ENCODE data around the gene FCN1. TPM values are rescaled to one million over a fixed set of nuclear protein-coding genes. Genes with fewer than 3 reads are reported as not detected.
"Not testable (repeated sequence)": the region's sequence is repeated elsewhere in the genome, so short reads cannot be mapped to it uniquely, and the experiment has no call there.

FCN1 gene
- total RNA-seq, 2 donors from 2014 or later, result 0.63 to 2.1 TPM

GRCh38 chr9:134863306-134863902 is 54.3 kb downstream of the FCN1 start:
- TF ChIP-seq, protein P1, sequence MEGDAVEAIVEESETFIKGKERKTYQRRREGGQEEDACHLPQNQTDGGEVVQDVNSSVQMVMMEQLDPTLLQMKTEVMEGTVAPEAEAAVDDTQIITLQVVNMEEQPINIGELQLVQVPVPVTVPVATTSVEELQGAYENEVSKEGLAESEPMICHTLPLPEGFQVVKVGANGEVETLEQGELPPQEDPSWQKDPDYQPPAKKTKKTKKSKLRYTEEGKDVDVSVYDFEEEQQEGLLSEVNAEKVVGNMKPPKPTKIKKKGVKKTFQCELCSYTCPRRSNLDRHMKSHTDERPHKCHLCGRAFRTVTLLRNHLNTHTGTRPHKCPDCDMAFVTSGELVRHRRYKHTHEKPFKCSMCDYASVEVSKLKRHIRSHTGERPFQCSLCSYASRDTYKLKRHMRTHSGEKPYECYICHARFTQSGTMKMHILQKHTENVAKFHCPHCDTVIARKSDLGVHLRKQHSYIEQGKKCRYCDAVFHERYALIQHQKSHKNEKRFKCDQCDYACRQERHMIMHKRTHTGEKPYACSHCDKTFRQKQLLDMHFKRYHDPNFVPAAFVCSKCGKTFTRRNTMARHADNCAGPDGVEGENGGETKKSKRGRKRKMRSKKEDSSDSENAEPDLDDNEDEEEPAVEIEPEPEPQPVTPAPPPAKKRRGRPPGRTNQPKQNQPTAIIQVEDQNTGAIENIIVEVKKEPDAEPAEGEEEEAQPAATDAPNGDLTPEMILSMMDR (IDR thresholded peaks at IDR 0.05), result no peak
- H3K36me3 ChIP-seq, result no peaks in the 10 kb centered on the region
- peaks cover 0 to 13% of the 10 kb centered on the region in 2 donors for H3K4me1 ChIP-seq
- no peak overlapping the region for H3K4me3 ChIP-seq
- H3K27ac ChIP-seq, result no peak overlapping the region
- no peaks in the 10 kb centered on the region for H3K27me3 ChIP-seq
- H3K9me3 ChIP-seq, result no peaks in the 10 kb centered on the region
- DNase-seq (ENCODE audit: low spot score), result no peak

- Histone ChIP-seq H3K27me3 (no peaks in the 10 kb centered on the region), H3K27ac (no peak overlapping the region), H3K4me3 (no peak overlapping the region), H3K9me3 (no peaks in the 10 kb centered on the region), H3K4me1 (peaks cover 0 to 13% of the 10 kb centered on the region in 2 donors), H3K36me3 (no peaks in the 10 kb centered on the region)
- TF ChIP-seq, protein P1 (IDR thresholded peaks at IDR 0.05), result no peak
- DNase-seq (ENCODE audit: low spot score), result no peak
These were observed 55.9 kb downstream of the FCN1 start for GRCh38 chr9:134861595-134862334.

GRCh38 chr9:134860510-134860909 is 57.2 kb downstream of the FCN1 start:
- Histone ChIP-seq H3K4me1 (peaks cover 0 to 13% of the 10 kb centered on the region in 2 donors), H3K27ac (no peak overlapping the region), H3K4me3 (no peak overlapping the region), H3K27me3 (no peaks in the 10 kb centered on the region), H3K9me3 (no peaks in the 10 kb centered on the region), H3K36me3 (no peaks in the 10 kb centered on the region)
- no peak for DNase-seq (ENCODE audit: low spot score)
- TF ChIP-seq, protein P1 (IDR thresholded peaks at IDR 0.05), result no peak

DNA sequence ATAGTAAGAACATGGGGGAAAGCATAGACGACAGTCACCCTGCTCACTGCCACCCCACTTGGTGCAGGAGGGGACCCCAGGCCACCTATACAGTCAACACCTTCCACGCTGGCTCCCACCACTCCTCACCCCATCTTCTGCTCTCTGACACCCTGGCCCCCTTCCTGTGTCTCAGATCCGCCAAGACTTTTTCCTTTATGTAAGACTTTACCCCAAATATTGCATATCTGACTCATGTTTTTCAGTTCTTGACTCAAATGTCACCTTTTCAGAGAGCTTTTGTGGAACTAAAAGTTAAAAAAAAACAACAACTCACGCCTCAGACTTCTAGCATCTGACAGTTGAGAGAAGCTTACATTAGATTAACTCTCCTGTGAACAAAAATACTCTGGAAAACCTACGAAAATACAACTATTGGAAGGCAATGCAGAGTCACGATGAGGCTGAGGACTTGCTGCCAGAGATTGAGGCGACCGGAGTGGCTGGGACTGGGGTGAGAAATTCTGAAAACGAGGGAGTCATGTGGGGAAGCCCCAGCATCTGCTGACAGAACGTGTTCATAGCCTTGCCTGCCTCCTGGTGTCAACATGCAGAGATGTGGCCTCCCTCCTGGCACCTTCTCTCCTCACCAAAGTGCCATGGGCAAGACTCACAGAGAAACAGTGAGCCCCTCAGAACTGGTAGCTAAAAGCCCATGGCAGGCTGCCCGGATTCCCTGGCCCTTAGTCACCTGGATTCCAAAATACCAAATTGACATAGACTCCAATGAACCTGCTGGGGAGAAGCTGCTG is 59.5 kb downstream of the FCN1 start:
- no peak overlapping the region for H3K4me3 ChIP-seq
- TF ChIP-seq, protein P1 (IDR thresholded peaks at IDR 0.05), result no peak
- H3K27ac ChIP-seq, result no peak overlapping the region
- H3K27me3 ChIP-seq, result no peaks in the 10 kb centered on the region
- no peaks in the 10 kb centered on the region for H3K36me3 ChIP-seq
- H3K4me1 ChIP-seq, result no peaks in the 10 kb centered on the region
- H3K9me3 ChIP-seq, result no peaks in the 10 kb centered on the region
- DNase-seq (ENCODE audit: low spot score), result no peak

GRCh38 chr9:134857451-134857850 is 60.3 kb downstream of the FCN1 start:
- H3K36me3 ChIP-seq; H3K9me3 ChIP-seq; H3K4me1 ChIP-seq; H3K4me3 ChIP-seq; DNase-seq (ENCODE audit: low spot score); H3K27ac ChIP-seq; H3K27me3 ChIP-seq: not testable (repeated sequence)

DNA sequence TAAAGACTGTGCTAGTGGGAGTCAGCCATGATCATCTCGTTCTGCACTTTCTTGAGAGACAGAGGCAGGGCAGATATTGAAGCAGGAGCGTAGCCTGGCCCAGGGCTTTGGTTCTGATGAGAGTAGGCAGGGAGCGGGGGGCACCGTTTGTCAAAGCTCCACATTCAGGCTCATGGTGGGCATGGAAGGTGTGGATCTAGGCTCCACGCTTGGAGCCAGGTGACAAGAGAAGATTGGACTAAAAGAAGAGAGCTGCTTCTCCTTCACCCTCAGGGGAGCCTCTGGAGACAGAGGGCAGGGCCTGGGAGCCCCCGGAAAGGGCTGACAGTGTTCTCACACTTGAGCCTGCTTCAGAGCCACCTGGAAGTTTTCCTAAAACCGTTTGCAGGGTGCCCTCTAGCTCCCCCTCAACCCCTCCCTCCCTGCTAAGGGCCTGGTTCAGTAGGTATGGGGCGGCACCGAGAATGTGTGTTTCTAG is 61.8 kb downstream of the FCN1 start:
- TF ChIP-seq, protein P1 (IDR thresholded peaks at IDR 0.05), result no peak
- H3K36me3 ChIP-seq, result no peaks in the 10 kb centered on the region
- no peak overlapping the region for H3K4me3 ChIP-seq
- H3K4me1 ChIP-seq, result no peaks in the 10 kb centered on the region
- no peaks in the 10 kb centered on the region for H3K9me3 ChIP-seq
- no peak overlapping the region for H3K27ac ChIP-seq
- no peaks in the 10 kb centered on the region for H3K27me3 ChIP-seq
- no peak for DNase-seq (ENCODE audit: low spot score)
